K562 treated with DMSO at 1 percent for 12 hours (cell line): ENCODE data around the gene PKMYT1. TPM values are rescaled to one million over a fixed set of nuclear protein-coding genes. Genes with fewer than 3 reads are reported as not detected.

Experiments
- total RNA-seq: library from RNA; unstranded; fragments of 300-600 nt; gene quantifications from 2 replicates; pipeline ENCODE4 v1.2.3, GENCODE V29; 2022; ENCODE audit not compliant: insufficient read depth

The PKMYT1 gene
- 168 and 170 TPM in 2 replicates for total RNA-seq

GRCh38 chr16:2980227-2981176, at the start of gene PKMYT1:
TSS of gene PKMYT1 (minus strand) at chr16:2980446. CDS start at chr16:2979657, 789 bp downstream.

DNA sequence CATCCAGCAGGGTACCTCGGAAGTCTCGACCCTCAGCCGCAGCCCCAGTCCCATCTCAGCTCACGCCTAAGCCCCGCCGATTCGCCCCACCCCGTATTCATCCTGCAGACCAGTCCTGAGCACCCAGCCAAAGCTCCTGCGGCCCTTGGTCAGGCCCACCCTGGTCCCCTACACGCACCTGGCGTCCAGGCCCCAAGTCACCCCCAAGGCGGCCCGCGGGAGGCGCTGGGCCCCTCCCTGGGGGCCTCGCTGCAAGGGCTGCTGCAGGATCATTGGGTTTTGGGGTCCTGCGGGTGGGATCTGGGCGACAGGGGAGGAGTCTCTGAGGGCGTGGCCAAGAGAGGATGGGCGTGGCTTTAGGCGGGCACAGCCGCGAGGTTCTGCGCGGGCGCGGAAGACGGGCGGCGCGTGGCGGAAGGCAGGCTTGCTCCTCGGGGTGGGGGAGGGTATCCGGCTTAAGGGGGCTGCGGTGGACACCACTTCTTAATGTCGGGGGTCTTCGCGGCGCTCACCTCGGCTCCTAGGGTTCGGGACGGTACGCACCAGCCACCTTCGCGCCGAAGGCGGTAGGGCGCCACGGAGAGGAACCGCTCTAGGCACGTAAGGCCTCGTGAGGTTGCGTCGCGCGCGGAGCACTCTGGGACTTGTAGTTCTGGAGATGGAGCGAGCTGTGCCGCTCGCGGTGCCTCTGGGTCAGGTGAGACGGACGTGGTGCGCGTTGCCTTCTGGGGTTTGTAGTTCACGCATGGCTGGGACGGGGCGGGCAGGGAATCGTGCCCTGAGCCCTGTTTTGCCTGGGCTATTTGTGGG, 43.6 kb upstream of the PKMYT1 start, which contains the start of the genes HCFC1R1 and THOC6:
TSS of gene HCFC1R1 (minus strand) at position 274 of the 810 bp plus-strand sequence. CDS start at position 273, 1 bp downstream.
TSS of gene THOC6 (plus strand) at position 367 of the 810 bp plus-strand sequence. CDS start at position 659, 292 bp downstream.

GRCh38 chr16:3020247-3020603, 40.0 kb upstream of the PKMYT1 start, which contains the start of gene TNFRSF12A:
TSS of gene TNFRSF12A (plus strand) at chr16:3020368. CDS start at chr16:3020398, 30 bp downstream.

GRCh38 chr16:3017794-3018506, 37.7 kb upstream of the PKMYT1 start, which contains the start of gene CLDN6:
TSS of gene CLDN6 (minus strand) at chr16:3018183. CDS start at chr16:3016021, 2,162 bp downstream.

GRCh38 chr16:3012828-3013420, 32.7 kb upstream of the PKMYT1 start, which contains the start of gene CLDN9:
TSS of gene CLDN9 (plus strand) at chr16:3012923. CDS start at chr16:3013363, 440 bp downstream.

DNA sequence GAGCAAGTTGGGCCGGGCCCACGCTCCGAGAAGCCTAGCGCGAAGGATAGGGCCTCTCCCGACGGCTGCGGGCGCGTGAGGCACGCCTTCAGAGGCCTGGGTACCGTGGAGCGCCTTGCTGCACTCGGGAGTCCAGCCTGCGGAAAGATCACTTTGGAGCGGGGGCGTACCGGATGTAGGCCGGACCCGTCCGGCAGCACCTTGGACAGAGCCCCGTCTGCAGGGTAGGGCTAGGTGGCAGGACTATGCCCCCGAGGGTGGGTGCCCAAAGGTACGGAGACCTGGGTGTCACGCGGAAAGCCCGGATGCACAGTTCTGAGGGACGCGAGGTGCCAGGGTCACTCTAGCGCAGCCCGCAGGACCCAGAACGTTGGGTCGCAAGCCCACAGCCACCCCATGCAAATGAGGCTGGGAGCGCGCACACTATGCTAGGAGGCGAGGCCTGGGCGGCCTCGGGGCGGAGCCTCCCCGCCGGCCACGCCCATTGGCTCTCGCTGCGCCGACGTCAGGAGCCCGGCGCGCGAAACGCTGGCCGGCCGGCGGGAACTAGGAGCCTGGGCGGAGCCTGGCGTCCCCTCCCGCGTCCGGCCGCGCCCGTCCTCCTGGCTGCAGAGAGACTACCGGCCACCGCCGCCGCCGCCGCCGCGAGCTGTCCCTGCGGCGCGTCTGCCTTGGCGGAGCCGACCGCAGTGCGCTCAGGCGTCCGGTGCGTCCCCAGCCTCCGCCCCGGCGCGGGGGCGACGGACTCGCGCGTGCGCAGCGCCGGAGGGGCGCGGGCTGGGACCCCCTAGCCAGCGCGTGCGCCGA, 11.3 kb downstream of the PKMYT1 start, which contains the start of gene PAQR4:
TSS of gene PAQR4 (plus strand) at position 611 of the 807 bp plus-strand sequence. CDS start 327 bp downstream, outside the sequence.

DNA sequence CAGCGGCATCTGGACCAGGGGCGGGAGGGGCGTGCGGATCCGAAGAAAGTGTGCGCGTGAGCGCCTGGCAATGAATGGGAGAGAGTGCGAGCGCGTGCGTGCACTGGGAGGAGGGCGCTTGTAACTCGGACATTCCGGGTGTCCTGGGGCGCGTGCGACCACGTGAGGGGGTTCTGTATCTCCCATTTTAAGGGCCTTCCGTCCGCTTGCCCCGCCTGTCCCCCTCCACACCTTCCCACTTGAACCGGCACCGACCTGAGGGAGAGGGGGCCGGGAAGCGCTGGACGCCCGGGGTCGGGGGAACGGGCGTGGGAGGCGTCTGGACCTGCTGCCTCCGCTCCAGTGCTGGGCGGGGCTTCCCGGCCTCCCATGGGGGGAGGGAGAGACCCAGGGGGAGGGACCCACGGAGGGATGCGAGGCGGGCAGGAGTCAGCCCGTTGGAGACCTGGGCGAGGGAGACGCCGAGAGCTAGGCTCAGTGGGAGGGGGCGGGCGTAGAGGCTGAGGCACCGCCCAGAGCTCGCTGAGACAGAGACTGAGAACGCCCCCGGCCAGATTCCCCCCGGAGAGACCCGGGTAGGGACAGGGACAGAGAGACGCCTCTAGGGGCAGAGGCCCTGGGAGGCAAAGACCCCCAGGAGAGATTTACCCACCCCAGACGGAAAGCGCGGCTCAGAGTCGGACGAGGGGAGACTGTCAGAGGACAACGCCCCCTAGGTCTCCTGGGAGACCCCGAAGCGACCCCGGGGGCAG, 16.3 kb downstream of the PKMYT1 start, which contains the start of gene KREMEN2:
TSS of gene KREMEN2 (plus strand) at position 553 of the 752 bp plus-strand sequence. CDS start 246 bp downstream, outside the sequence.

Other genes with a start within 250 kb of the PKMYT1 start
- 211 and 370 TPM in 2 replicates for gene SRRM2, start 227.8 kb downstream of the PKMYT1 start, total RNA-seq
- 243 and 416 TPM in 2 replicates for gene ELOB, start 203.2 kb downstream of the PKMYT1 start, total RNA-seq
- gene PRSS33, start 192.9 kb downstream of the PKMYT1 start, total RNA-seq = not detected in 2 replicates
- gene PRSS41, start 182.0 kb downstream of the PKMYT1 start, total RNA-seq = not detected in 2 replicates
- gene PRSS21, start 163.2 kb downstream of the PKMYT1 start, total RNA-seq = 71.2 and 81.6 TPM in 2 replicates
- gene ZG16B, start 150.1 kb downstream of the PKMYT1 start, total RNA-seq = 1.7 TPM in 1 of 2 replicates, not detected in the other
- gene PRSS22, start 122.3 kb downstream of the PKMYT1 start, total RNA-seq = not detected in 2 replicates
- gene FLYWCH2, start 97.2 kb downstream of the PKMYT1 start, total RNA-seq = 72.2 and 77.6 TPM in 2 replicates
- 41.5 and 48.1 TPM in 2 replicates for gene FLYWCH1, start 68.5 kb downstream of the PKMYT1 start, total RNA-seq
- gene KREMEN2, start 16.2 kb downstream of the PKMYT1 start, total RNA-seq = 0.85 TPM in 1 of 2 replicates, not detected in the other
- gene PAQR4, start 11.1 kb downstream of the PKMYT1 start, total RNA-seq = 15.8 and 27.8 TPM in 2 replicates
- 4.1 and 6.9 TPM in 2 replicates for gene CLDN9, start 32.5 kb upstream of the PKMYT1 start, total RNA-seq
- not detected in 2 replicates for gene CLDN6, start 37.7 kb upstream of the PKMYT1 start, total RNA-seq
- gene TNFRSF12A, start 39.9 kb upstream of the PKMYT1 start, total RNA-seq = 33.0 and 33.7 TPM in 2 replicates
- gene HCFC1R1, start 43.5 kb upstream of the PKMYT1 start, total RNA-seq = 26.3 and 32.4 TPM in 2 replicates
- 32.1 and 41.7 TPM in 2 replicates for gene THOC6, start 43.6 kb upstream of the PKMYT1 start, total RNA-seq
- not detected in 2 replicates for gene BICDL2, start 56.5 kb upstream of the PKMYT1 start, total RNA-seq
- gene MMP25, start 66.1 kb upstream of the PKMYT1 start, total RNA-seq = not detected in 2 replicates
- gene IL32, start 85.2 kb upstream of the PKMYT1 start, total RNA-seq = 10.0 and 14.9 TPM in 2 replicates
- gene ZSCAN10, start 118.8 kb upstream of the PKMYT1 start, total RNA-seq = not detected in 2 replicates
- gene ZNF205, start 132.1 kb upstream of the PKMYT1 start, total RNA-seq = 22.5 and 22.7 TPM in 2 replicates
- 10.6 and 22.0 TPM in 2 replicates for gene ZNF213, start 154.6 kb upstream of the PKMYT1 start, total RNA-seq
- gene OR1F1, start 207.8 kb upstream of the PKMYT1 start, total RNA-seq = not detected in 2 replicates